A549 (cell line): Measurements from ENCODE around the gene SLC35F3.

Experiments used
- CHD2 ChIP-seq: fragments of 150-350 bp; IDR thresholded peaks from 2 replicates; pipeline ENCODE4 v1.6.1; 2014; ENCODE audit warnings: low read length; ENCODE audit not compliant: partially characterized antibody
- CTCF ChIP-seq: fragments of >200 bp; sonication (Bioruptor Twin); formaldehyde crosslinking; IDR thresholded peaks from 3 replicates; pipeline ENCODE4 v1.5.1; 2016
- EP300 ChIP-seq, 2 experiments: fragments of >200 bp; sonication (Bioruptor Twin); formaldehyde crosslinking; IDR thresholded peaks; 2 replicates in 1 of 2; 3 replicates in 1 of 2; pipeline ENCODE4 v1.6.1; 2016 to 2017
- HMGXB4 ChIP-seq: fragments of 250-450 bp; sonication (Bioruptor Pico); IDR thresholded peaks from 2 replicates; pipeline ENCODE4 v1.5.0; 2021; ENCODE audit warnings: mild to moderate bottlenecking, moderate library complexity, borderline replicate concordance
- JUN ChIP-seq, 2 experiments: fragments of >200 bp; sonication (Bioruptor Twin); formaldehyde crosslinking; IDR thresholded peaks; 2 replicates in 1 of 2; 3 replicates in 1 of 2; pipeline ENCODE4 v1.6.1; 2016 to 2017
- KDM1A ChIP-seq: fragments of 200-600 bp; sonication (generic); IDR thresholded peaks from 2 replicates; pipeline ENCODE4 v1.6.1; 2016; ENCODE audit warnings: low read depth, mild to moderate bottlenecking
- PBX3 ChIP-seq: IDR thresholded peaks from 2 replicates; pipeline ENCODE4 v1.6.1; 2012
- PHF8 ChIP-seq: fragments of 200-600 bp; sonication (generic); IDR thresholded peaks from 2 replicates; pipeline ENCODE4 v1.6.1; 2016; ENCODE audit warnings: low read depth, mild to moderate bottlenecking, antibody characterized with exemption, moderate library complexity, borderline replicate concordance
- POLR2A ChIP-seq: IDR thresholded peaks from 2 replicates; pipeline ENCODE4 v1.6.1; 2012; ENCODE audit warnings: mild to moderate bottlenecking, low read length
- RAD21 ChIP-seq, 2 experiments: fragments of >200 bp in 1 of 2; sonication (Bioruptor Twin) in 1 of 2; formaldehyde crosslinking in 1 of 2; IDR thresholded peaks in 1 of 2; conservative IDR thresholded peaks in 1 of 2; 2 replicates in 1 of 2; 3 replicates in 1 of 2; pipeline ENCODE4 v1.6.1; 2012 to 2018; ENCODE audit warnings: inconsistent platforms in 1 of 2
- RFX5 ChIP-seq: fragments of 450-650 bp; IDR thresholded peaks from 2 replicates; pipeline ENCODE4 v1.7.1; 2014; ENCODE audit warnings: antibody characterized with exemption, mild to moderate bottlenecking, moderate library complexity
- ZC3H11A ChIP-seq: fragments of 450-650 bp; IDR thresholded peaks from 2 replicates; pipeline ENCODE4 v1.6.1; 2014; ENCODE audit warnings: antibody characterized with exemption, mild to moderate bottlenecking
- TF ChIP-seq, protein P1 (sequence below): fragments of 200-600 bp; sonication (generic); IDR thresholded peaks from 2 replicates; pipeline ENCODE4 v1.6.1; 2016; ENCODE audit warnings: antibody characterized with exemption, mild to moderate bottlenecking, moderate library complexity
- TF ChIP-seq, protein P2 (sequence below): IDR thresholded peaks from 2 replicates; pipeline ENCODE4 v1.6.1; 2012

DNA sequence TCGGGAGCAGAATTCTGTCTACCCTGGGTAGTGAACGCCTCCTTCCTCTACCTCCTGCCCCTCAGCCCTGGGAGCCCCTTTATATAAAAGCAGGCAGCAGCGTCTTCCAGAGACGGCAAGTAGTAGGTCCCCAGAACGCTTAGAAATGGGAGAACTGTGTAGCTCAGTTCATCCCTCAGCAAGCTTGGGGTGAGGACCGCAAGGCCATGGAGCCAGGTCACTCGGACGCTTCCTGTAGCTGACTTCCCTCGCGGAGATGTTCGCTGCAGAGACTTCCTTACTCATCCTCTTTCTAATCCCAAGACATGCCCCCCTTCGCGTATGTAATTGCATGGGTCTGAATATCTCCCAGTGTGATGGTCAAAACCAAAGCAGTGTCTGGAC lies 327.4 kb downstream of the SLC35F3 start:
- TF ChIP-seq POLR2A (no peak), CTCF (no peak), PBX3 (no peak), ZC3H11A (no peak), HMGXB4 (CRISPR knock-in tag) (no peak), RAD21 (conservative IDR thresholded peaks at IDR 0.05 in 1 of 2, IDR thresholded peaks at IDR 0.05 in 1 of 2) (no peak), PHF8 (no peak), CHD2 (no peak), JUN (IDR thresholded peaks at IDR 0.05) (no peak), EP300 (IDR thresholded peaks at IDR 0.05) (no peak), RFX5 (no peak), KDM1A (no peak)
- TF ChIP-seq, protein P1, sequence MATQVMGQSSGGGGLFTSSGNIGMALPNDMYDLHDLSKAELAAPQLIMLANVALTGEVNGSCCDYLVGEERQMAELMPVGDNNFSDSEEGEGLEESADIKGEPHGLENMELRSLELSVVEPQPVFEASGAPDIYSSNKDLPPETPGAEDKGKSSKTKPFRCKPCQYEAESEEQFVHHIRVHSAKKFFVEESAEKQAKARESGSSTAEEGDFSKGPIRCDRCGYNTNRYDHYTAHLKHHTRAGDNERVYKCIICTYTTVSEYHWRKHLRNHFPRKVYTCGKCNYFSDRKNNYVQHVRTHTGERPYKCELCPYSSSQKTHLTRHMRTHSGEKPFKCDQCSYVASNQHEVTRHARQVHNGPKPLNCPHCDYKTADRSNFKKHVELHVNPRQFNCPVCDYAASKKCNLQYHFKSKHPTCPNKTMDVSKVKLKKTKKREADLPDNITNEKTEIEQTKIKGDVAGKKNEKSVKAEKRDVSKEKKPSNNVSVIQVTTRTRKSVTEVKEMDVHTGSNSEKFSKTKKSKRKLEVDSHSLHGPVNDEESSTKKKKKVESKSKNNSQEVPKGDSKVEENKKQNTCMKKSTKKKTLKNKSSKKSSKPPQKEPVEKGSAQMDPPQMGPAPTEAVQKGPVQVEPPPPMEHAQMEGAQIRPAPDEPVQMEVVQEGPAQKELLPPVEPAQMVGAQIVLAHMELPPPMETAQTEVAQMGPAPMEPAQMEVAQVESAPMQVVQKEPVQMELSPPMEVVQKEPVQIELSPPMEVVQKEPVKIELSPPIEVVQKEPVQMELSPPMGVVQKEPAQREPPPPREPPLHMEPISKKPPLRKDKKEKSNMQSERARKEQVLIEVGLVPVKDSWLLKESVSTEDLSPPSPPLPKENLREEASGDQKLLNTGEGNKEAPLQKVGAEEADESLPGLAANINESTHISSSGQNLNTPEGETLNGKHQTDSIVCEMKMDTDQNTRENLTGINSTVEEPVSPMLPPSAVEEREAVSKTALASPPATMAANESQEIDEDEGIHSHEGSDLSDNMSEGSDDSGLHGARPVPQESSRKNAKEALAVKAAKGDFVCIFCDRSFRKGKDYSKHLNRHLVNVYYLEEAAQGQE = no peak
- TF ChIP-seq, protein P2, sequence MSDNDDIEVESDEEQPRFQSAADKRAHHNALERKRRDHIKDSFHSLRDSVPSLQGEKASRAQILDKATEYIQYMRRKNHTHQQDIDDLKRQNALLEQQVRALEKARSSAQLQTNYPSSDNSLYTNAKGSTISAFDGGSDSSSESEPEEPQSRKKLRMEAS = no peak
